ENCODE measurements around the gene FAM78B.

The FAM78B gene

GRCh38 chr1:166062421-166063070, 104.3 kb downstream of the FAM78B start:
- DNase-seq = no peak

GRCh38 chr1:166057650-166058049, 109.2 kb downstream of the FAM78B start:
- DNase-seq = no peak

GRCh38 chr1:166053395-166053794, 113.4 kb downstream of the FAM78B start:
- no peak for DNase-seq

GRCh38 chr1:166040202-166040997, 126.4 kb downstream of the FAM78B start:
- DNase-seq = no peak

GRCh38 chr1:166039436-166040201, 127.2 kb downstream of the FAM78B start:
- DNase-seq = no peak

GRCh38 chr1:166036092-166036491, 130.7 kb downstream of the FAM78B start:
- DNase-seq = no peak

GRCh38 chr1:166032572-166033371, 134.0 kb downstream of the FAM78B start:
- no peak for DNase-seq

GRCh38 chr1:166031932-166032571, 134.7 kb downstream of the FAM78B start:
- DNase-seq = no peak

GRCh38 chr1:166029196-166029945, 137.4 kb downstream of the FAM78B start:
- no peak for DNase-seq

DNA sequence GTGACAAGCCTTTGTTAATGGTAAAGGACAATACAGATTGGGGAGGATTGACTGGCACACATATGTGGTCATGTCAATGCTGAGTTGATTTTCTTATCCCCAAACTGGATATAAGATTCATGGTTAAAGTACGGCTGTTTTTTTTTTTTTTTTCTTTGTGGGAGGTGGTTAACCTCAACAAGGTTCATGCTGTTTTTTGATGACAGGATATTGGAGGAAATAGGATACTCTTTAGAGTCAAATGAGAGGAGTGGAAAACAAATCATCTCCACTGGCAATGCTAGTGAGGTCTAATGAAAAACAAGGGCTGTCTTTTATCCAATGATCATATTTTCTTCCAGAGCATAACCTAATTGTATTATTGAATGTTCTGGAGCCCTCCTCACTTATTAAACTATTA, 140.2 kb downstream of the FAM78B start:
- DNase-seq = no peak

DNA sequence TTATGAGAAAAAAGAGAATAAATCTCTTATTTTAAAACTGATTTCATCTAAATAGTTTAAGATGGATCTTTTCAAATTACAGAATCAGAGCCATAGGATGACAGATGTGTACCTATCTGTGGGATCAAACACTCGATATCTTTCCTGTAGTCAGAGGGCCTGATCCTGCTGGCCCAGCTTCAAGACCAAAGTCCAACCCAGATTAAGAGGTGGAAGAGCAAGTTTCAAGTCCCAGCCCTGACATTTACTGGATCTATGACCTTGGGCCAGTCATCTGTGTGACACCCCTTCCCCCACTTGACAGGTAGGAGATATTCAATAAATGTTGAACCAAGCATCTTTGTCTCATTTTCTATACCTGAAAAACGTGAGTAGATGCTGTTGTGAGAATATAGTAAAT, 140.7 kb downstream of the FAM78B start:
- no peak for DNase-seq

DNA sequence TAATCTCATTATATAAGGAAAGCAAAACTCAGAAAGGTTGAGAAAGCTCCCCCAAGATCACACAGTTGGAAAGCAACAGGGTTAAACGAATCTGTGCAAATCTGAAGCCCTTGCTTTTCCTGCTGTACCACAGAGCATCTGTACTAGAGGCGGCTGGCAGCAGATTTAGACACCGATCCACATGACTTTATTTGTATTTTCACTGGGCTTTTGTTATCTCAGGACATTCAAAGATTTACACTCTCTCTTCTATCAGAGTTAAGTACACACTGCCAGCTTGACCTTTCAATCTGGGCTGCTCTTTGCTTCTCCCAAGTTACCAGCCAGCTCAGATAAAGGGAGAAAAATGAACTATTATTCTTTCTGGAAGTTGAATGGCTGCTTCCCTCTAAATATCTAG, 146.6 kb downstream of the FAM78B start:
- DNase-seq = no peak
